H9 (cell line): Measurements from ENCODE around the gene ARID1B. TPM values are rescaled to one million over a fixed set of nuclear protein-coding genes. Genes with fewer than 3 reads are reported as not detected.

Experiments
- DNase-seq: peaks from one replicate; pipeline ENCODE4 v3.0.0-alpha.2; 2017
- H2AFZ ChIP-seq: one replicate; pipeline ENCODE4 v1.6.1; 2013; ENCODE audit warnings: mild to moderate bottlenecking, low read length, control low read depth, moderate library complexity
- H2AK5ac ChIP-seq: 2 replicates; pipeline ENCODE4 v1.6.1; 2013; ENCODE audit warnings: low read length, control low read depth, mixed read lengths; ENCODE audit not compliant: insufficient read length
- H2BK120ac ChIP-seq: one replicate; pipeline ENCODE4 v1.6.1; 2013; ENCODE audit warnings: low read depth, mild to moderate bottlenecking, low read length, control low read depth, inconsistent platforms; ENCODE audit not compliant: poor library complexity, severe bottlenecking
- H2BK12ac ChIP-seq: 2 replicates; pipeline ENCODE4 v1.6.1; 2013; ENCODE audit warnings: low read length, control low read depth, mixed read lengths, low read depth; ENCODE audit not compliant: insufficient read length
- H2BK15ac ChIP-seq: 2 replicates; pipeline ENCODE4 v1.6.1; 2013; ENCODE audit warnings: low read depth, low read length, control low read depth
- H2BK20ac ChIP-seq: one replicate; pipeline ENCODE4 v1.6.1; 2013; ENCODE audit warnings: low read depth, mild to moderate bottlenecking, low read length, control low read depth, inconsistent platforms; ENCODE audit not compliant: poor library complexity, severe bottlenecking
- H2BK5ac ChIP-seq: 2 replicates; pipeline ENCODE4 v1.6.1; 2013; ENCODE audit warnings: low read length, control low read depth, mixed read lengths; ENCODE audit not compliant: insufficient read length
- H3K14ac ChIP-seq: 2 replicates; pipeline ENCODE4 v1.6.1; 2013; ENCODE audit warnings: low read length, control low read depth; ENCODE audit not compliant: insufficient read depth
- H3K18ac ChIP-seq: 2 replicates; pipeline ENCODE4 v1.6.1; 2013; ENCODE audit warnings: low read depth, mild to moderate bottlenecking, mixed read lengths, low read length, control low read depth; ENCODE audit not compliant: insufficient read length
- H3K23ac ChIP-seq: 2 replicates; pipeline ENCODE4 v1.6.1; 2013; ENCODE audit warnings: low read length, control low read depth, mixed read lengths, low read depth; ENCODE audit not compliant: insufficient read length
- H3K23me2 ChIP-seq: 2 replicates; pipeline ENCODE4 v1.6.1; 2013; ENCODE audit warnings: low read depth, mild to moderate bottlenecking, mixed read lengths, low read length, control low read depth; ENCODE audit not compliant: insufficient read length, poor library complexity, severe bottlenecking
- H3K27ac ChIP-seq: 2 replicates; pipeline ENCODE4 v1.5.1; 2013; ENCODE audit warnings: low read length, control low read depth, mixed read lengths, low read depth; ENCODE audit not compliant: insufficient read length
- H3K27me3 ChIP-seq: 2 replicates; pipeline ENCODE4 v1.6.1; 2013; ENCODE audit warnings: low read length, control low read depth, inconsistent platforms; ENCODE audit not compliant: insufficient read depth
- H3K4ac ChIP-seq: 2 replicates; pipeline ENCODE4 v1.6.1; 2013; ENCODE audit warnings: low read depth, mild to moderate bottlenecking, control low read depth, inconsistent platforms, low read length, moderate library complexity
- H3K4me1 ChIP-seq: 2 replicates; pipeline ENCODE4 v1.6.1; 2013; ENCODE audit warnings: low read length, control low read depth, inconsistent platforms; ENCODE audit not compliant: insufficient read depth
- H3K4me2 ChIP-seq: 2 replicates; pipeline ENCODE4 v1.6.1; 2013; ENCODE audit warnings: low read length, control low read depth, mixed read lengths; ENCODE audit not compliant: insufficient read length, insufficient read depth
- H3K56ac ChIP-seq: 2 replicates; pipeline ENCODE4 v1.6.1; 2013; ENCODE audit warnings: low read depth, mild to moderate bottlenecking, mixed read lengths, low read length, control low read depth; ENCODE audit not compliant: insufficient read length
- H3K79me1 ChIP-seq: 2 replicates; pipeline ENCODE4 v1.6.1; 2013; ENCODE audit warnings: low read depth, mild to moderate bottlenecking, moderate library complexity, low read length, control low read depth, inconsistent platforms; ENCODE audit not compliant: insufficient read depth, poor library complexity, severe bottlenecking
- H3K79me2 ChIP-seq: 2 replicates; pipeline ENCODE4 v1.6.1; 2013; ENCODE audit warnings: low read length, control low read depth, inconsistent platforms; ENCODE audit not compliant: insufficient read depth
- H3K9ac ChIP-seq: 2 replicates; pipeline ENCODE4 v1.6.1; 2013; ENCODE audit warnings: low read length, control low read depth, mixed read lengths; ENCODE audit not compliant: insufficient read length; ENCODE audit errors: extremely low read depth
- H3K9me3 ChIP-seq: one replicate; pipeline ENCODE4 v1.6.1; 2013; ENCODE audit warnings: low read depth, low read length, inconsistent platforms; ENCODE audit not compliant: control insufficient read depth
- H3T11ph ChIP-seq: one replicate; pipeline ENCODE4 v1.6.1; 2013; ENCODE audit warnings: mild to moderate bottlenecking, low read length, control low read depth, inconsistent platforms
- H4K20me1 ChIP-seq: one replicate; pipeline ENCODE4 v1.6.1; 2013; ENCODE audit not compliant: control insufficient read depth, insufficient read length, insufficient read depth
- H4K5ac ChIP-seq: 2 replicates; pipeline ENCODE4 v1.6.1; 2013; ENCODE audit warnings: low read depth, mild to moderate bottlenecking, mixed read lengths, low read length, control low read depth; ENCODE audit not compliant: insufficient read length
- H4K8ac ChIP-seq: replicated peaks from 2 replicates; pipeline ENCODE4 v1.6.1; 2013; ENCODE audit warnings: low read length, control low read depth, mixed read lengths, low read depth; ENCODE audit not compliant: insufficient read length
- H4K91ac ChIP-seq: 2 replicates; pipeline ENCODE4 v1.6.1; 2013; ENCODE audit warnings: low read depth, mild to moderate bottlenecking, moderate library complexity, mixed read lengths, low read length, control low read depth; ENCODE audit not compliant: insufficient read length
- H3K27ac Mint-ChIP-seq, 3 experiments: 2 replicates in 2 of 3; 3 replicates in 1 of 3; pipeline ENCODE4 v1.8.0; 2020 to 2021; ENCODE audit warnings: mixed read lengths in 3 of 3, mild to moderate bottlenecking in 1 of 3, moderate library complexity in 1 of 3
- H3K27me3 Mint-ChIP-seq: 2 replicates; pipeline ENCODE4 v1.8.0; 2021; ENCODE audit warnings: low read depth, mild to moderate bottlenecking, moderate library complexity, mixed read lengths
- H3K36me3 Mint-ChIP-seq, 3 experiments: 2 replicates in 2 of 3; 3 replicates in 1 of 3; pipeline ENCODE4 v1.8.0; 2020 to 2021; ENCODE audit warnings: low read depth in 3 of 3, mixed read lengths in 3 of 3; ENCODE audit not compliant: insufficient read depth in 1 of 3
- H3K4me1 Mint-ChIP-seq, 2 experiments: 2 replicates each; pipeline ENCODE4 v1.8.0; 2020; ENCODE audit warnings: mixed read lengths in 2 of 2
- H3K4me3 Mint-ChIP-seq, 2 experiments: 2 replicates in 1 of 2; 3 replicates in 1 of 2; pipeline ENCODE4 v1.8.0; 2020 to 2021; ENCODE audit warnings: mild to moderate bottlenecking in 2 of 2, mixed read lengths in 2 of 2, moderate library complexity in 1 of 2
- H3K9me3 Mint-ChIP-seq, 2 experiments: 2 replicates in 1 of 2; 3 replicates in 1 of 2; pipeline ENCODE4 v1.8.0; 2020; ENCODE audit warnings: mild to moderate bottlenecking in 2 of 2, mixed read lengths in 2 of 2, moderate library complexity in 1 of 2
- CTCF ChIP-seq: fragments of 200-600 bp; sonication (generic); conservative IDR thresholded peaks from 3 replicates; pipeline ENCODE4 v1.8.0; 2021; ENCODE audit warnings: antibody characterized with exemption, mild to moderate bottlenecking
- WGBS: extraction: QIAGEN DNeasy Blood & Tissue Kit; methylation state at CpG from one replicate; pipeline ENCODE4 v1.1.7; 2013; ENCODE audit warnings: missing lambda C conversion rate, low lambda C conversion rate, mixed read lengths; ENCODE audit not compliant: insufficient read length; ENCODE audit errors: extremely low coverage; 5-methylcytosine and 5-hydroxymethylcytosine counted together
- total RNA-seq: library from RNA; stranded (reverse); gene quantifications from 2 replicates; pipeline ENCODE4 v1.2.1, GENCODE V29; 2021

Gene ARID1B
- total RNA-seq, 1 experiment from 2014 or later, result 88.2 TPM

GRCh38 chr6:157020881-157021343, 243.7 kb downstream of the ARID1B start:
- H3K9me3 ChIP-seq, result no peaks in the 10 kb centered on the region
- no peak overlapping the region for H2AFZ ChIP-seq
- H2BK120ac ChIP-seq, result no peak overlapping the region
- H3K79me1 ChIP-seq, result no peaks in the 10 kb centered on the region
- Mint-ChIP-seq H3K4me3 (peak overlapping the region; percentile 87 to 94), H3K9me3 (peaks cover 0 to 10% of the 10 kb centered on the region in 2 experiments; a peak in 1 of 5 replicates), H3K27me3 (no peaks in the 10 kb centered on the region; the same call in 1 of the 2 replicates), H3K36me3 (peaks cover 0 to 7% (median 7%) of the 10 kb centered on the region in 3 experiments; a peak in 4 of 7 replicates), H3K27ac (peak overlapping the region; percentile 94 to 98 (median 97)), H3K4me1 (peaks cover 42 to 46% of the 10 kb centered on the region in 2 experiments)
- no peak for TF ChIP-seq CTCF
- H2BK20ac ChIP-seq, result no peak overlapping the region
- H3K79me2 ChIP-seq, result peaks cover 13% of the 10 kb centered on the region; the same call in 1 of the 2 replicates
- peak overlapping the region; percentile 67 for H2BK5ac ChIP-seq
- no peak overlapping the region for H2AK5ac ChIP-seq
- no peak overlapping the region for H2BK15ac ChIP-seq
- H2BK12ac ChIP-seq, result peak overlapping the region; percentile 17
- no peak overlapping the region for H3K56ac ChIP-seq
- H4K5ac ChIP-seq, result no peak overlapping the region
- peaks cover 3% of the 10 kb centered on the region; the same call in 1 of the 2 replicates for H3K4me1 ChIP-seq
- peak overlapping the region; percentile 89 for H3K18ac ChIP-seq
- peak overlapping the region; percentile 94 for H3K14ac ChIP-seq
- H3K27me3 ChIP-seq, result no peaks in the 10 kb centered on the region
- peak overlapping the region; percentile 76 for H3K9ac ChIP-seq
- no peak overlapping the region for H4K8ac ChIP-seq
- no peak overlapping the region for H3T11ph ChIP-seq
- H4K20me1 ChIP-seq, result no peaks in the 10 kb centered on the region
- peak overlapping the region; percentile 39 for H3K4me2 ChIP-seq
- peak overlapping the region; percentile 54 for H3K27ac ChIP-seq
- no CpG with 5 or more reads among the region's 40 CpGs for WGBS
- H3K23me2 ChIP-seq, result peaks cover 3% of the 10 kb centered on the region
- H3K23ac ChIP-seq, result no peak overlapping the region
- H3K4ac ChIP-seq, result no peak overlapping the region
- peak; percentile 49 for DNase-seq
- H4K91ac ChIP-seq, result no peak overlapping the region
